Measurements from ENCODE around the gene DNAJB11. TPM values are rescaled to one million over a fixed set of nuclear protein-coding genes. Genes with fewer than 3 reads are reported as not detected.
"Not testable (repeated sequence)": the region's sequence is repeated elsewhere in the genome, so short reads cannot be mapped to it uniquely, and the experiment has no call there.

DNAJB11 gene
- total RNA-seq, 2 experiments from 2014 or later = 51.7 to 53.9 TPM

- Mint-ChIP-seq H3K27me3 (peaks cover 10% of the 10 kb centered on the region), H3K36me3 (no peaks in the 10 kb centered on the region), H3K9me3 (no peaks in the 10 kb centered on the region), H3K4me1 (no peaks in the 10 kb centered on the region), H3K4me3 (no peak overlapping the region), H3K27ac (no peak overlapping the region)
- DNase-seq = no peak
These were observed 58.2 kb downstream of the DNAJB11 start for GRCh38 chr3:186628756-186629155.

GRCh38 chr3:186630950-186631641 lies 60.6 kb downstream of the DNAJB11 start:
- no peaks in the 10 kb centered on the region for H3K4me1 Mint-ChIP-seq
- no peak overlapping the region for H3K4me3 Mint-ChIP-seq
- H3K36me3 Mint-ChIP-seq = no peaks in the 10 kb centered on the region
- no peak for DNase-seq
- no peak overlapping the region for H3K27ac Mint-ChIP-seq
- no peaks in the 10 kb centered on the region for H3K9me3 Mint-ChIP-seq
- H3K27me3 Mint-ChIP-seq = peaks cover 10% of the 10 kb centered on the region

GRCh38 chr3:186633481-186633880 lies 63.0 kb downstream of the DNAJB11 start:
- H3K4me1 Mint-ChIP-seq = no peaks in the 10 kb centered on the region
- H3K9me3 Mint-ChIP-seq = no peaks in the 10 kb centered on the region
- no peak for DNase-seq
- H3K27me3 Mint-ChIP-seq = peaks cover 10% of the 10 kb centered on the region
- H3K27ac Mint-ChIP-seq = no peak overlapping the region
- H3K4me3 Mint-ChIP-seq = no peak overlapping the region
- H3K36me3 Mint-ChIP-seq = no peaks in the 10 kb centered on the region

GRCh38 chr3:186634207-186634606 lies 63.7 kb downstream of the DNAJB11 start:
- not testable (repeated sequence) for DNase-seq, H3K27ac Mint-ChIP-seq, H3K36me3 Mint-ChIP-seq, H3K4me3 Mint-ChIP-seq, H3K9me3 Mint-ChIP-seq, H3K4me1 Mint-ChIP-seq
- H3K27me3 Mint-ChIP-seq = peaks cover 10% of the 10 kb centered on the region

Other genes with a start within 250 kb of the DNAJB11 start
- gene DGKG, start 208.5 kb upstream of the DNAJB11 start, total RNA-seq = under 1 TPM; 0.14 to 0.58 TPM
- gene CRYGS, start 26.3 kb upstream of the DNAJB11 start, total RNA-seq = 1 to 10 TPM; 1.7 TPM
- 10 to 100 TPM; 12.7 to 15.4 TPM for gene TBCCD1, start 3.4 kb upstream of the DNAJB11 start, total RNA-seq
- not detected for gene AHSG, start 42.3 kb downstream of the DNAJB11 start, total RNA-seq
- not detected for gene FETUB, start 69.7 kb downstream of the DNAJB11 start, total RNA-seq
- gene HRG, start 95.3 kb downstream of the DNAJB11 start, total RNA-seq = not detected
- gene KNG1, start 146.6 kb downstream of the DNAJB11 start, total RNA-seq = not detected
- 100 to 1,000 TPM; 446 to 480 TPM for gene EIF4A2, start 212.9 kb downstream of the DNAJB11 start, total RNA-seq
- 100 to 1,000 TPM; 121 to 136 TPM for gene RFC4, start 235.8 kb downstream of the DNAJB11 start, total RNA-seq

All from activated naive CD8-positive, alpha-beta T cell treated with anti-CD3 and anti-CD28 coated beads for 36 hours (primary cell).